HG03139 (cell line): ENCODE data around the gene HDAC4.

Source experiments
- ATAC-seq: cut with Tn5 transposase; IDR thresholded peaks from one replicate; pipeline ENCODE4 v1.9.1; 2021; ENCODE audit not compliant: unreplicated experiment

Gene HDAC4

DNA sequence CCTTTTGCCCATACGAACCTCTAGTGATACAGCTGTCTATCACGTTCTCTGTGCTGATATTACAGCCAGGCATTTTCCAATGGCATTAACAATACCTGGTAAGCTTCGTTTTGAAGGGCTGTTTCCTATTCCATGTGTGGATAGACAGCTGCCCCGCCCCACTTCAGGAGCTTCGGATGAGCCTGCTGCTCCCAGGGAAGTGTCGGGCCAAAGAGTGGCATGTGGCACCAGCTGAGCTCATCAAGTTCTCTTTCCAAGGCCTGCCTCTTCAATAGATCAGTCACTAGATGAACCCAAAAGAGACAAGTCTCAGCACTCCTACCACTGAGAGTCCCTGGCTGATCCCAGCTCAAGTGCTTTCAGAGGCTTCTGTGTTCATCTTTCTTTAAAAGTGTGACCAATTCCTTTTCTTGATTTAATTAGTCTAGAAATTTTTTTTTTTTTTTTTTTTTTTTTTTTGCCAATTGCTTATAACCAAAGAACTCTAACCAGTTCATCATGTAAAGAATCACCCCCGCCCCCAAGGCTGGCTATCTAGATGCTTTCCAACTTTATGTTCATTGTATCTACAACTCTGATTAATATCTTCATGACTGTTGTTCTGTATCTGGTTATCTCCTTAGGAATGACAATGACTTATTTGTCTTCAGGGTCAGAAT, 46.6 kb downstream of the HDAC4 start:
- ATAC-seq: no peak

GRCh38 chr2:239353692-239354091, 47.1 kb downstream of the HDAC4 start:
- no peak for ATAC-seq

DNA sequence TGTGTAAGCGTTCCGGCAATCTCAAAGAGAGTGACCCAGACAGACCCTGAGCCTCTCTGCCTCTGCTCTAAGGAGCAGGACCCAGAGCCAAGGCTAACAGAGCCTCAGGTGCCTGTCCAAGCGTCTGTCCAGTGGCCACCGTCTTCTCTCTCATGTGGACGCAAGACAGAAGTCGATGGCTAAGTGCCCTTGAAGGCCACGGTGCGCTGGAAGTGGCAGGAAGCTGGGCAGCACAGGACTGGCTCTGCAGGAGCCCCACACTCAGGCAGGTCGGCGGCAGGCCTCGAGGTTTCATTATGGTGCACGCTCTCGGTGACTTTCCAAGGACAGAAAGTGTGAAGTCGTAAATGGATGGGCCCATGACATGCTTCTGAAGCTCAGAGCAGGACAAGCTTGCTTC, 49.1 kb downstream of the HDAC4 start:
- ATAC-seq: no peak

- ATAC-seq: no peak
Observed at GRCh38 chr2:239349453-239350135, 51.2 kb downstream of the HDAC4 start.

DNA sequence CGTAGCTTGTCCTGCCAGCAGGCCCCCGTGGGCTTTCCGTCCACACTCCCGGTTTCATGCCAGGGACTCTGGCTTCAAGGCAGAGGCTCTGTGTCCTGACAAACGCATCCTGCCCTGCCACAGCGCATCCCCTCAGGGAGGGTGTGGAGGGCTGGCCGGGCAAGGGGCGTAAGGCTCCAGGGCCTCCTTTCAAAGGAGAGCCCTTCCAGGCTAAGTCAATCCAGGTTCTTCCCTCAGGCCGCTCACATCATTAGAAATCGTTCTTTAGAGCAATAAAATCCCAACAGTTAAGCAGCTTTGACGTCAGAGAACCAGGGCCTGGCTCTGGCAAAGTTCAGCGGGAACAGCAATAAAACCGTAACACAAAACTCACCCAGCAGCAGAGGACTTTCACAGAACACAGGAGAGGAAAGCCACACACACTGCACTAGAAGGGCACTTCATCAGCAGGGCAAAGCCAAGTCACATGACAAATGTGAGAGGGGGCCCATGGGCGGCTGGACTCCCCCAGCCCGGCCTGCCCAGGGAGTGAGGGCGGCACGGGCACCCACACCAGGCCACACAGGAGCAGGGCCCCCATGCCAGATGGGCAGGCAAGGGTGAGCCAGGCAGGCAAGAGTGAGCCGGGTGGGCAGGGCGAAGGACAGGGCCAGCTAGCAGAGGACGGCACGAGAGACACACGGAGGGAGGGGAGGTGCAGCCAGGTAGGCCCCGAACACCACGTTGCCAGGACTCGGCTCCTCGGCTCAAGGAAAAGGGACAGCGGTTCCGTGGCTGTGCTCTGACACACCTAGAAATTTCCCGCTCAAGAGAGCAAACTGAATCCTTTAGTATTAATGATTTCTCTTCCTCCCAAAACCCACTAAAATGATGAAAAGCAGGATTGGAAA, 52.0 kb downstream of the HDAC4 start:
- no peak for ATAC-seq

DNA sequence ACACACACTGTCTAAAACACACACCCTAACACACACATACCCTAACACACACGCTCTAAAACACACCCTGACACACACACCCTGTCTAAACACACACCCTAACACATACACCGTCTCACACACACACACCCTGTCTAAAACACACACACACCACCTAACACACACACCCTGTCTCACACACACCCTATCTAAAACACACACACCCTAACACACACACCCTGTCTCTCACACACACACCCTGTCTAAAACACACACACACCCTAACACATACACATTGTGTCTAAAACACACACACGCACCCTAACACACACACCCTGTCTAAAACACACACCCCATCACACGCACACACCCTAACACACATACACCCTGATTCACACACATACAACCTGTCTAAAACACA, 54.1 kb downstream of the HDAC4 start:
- ATAC-seq: no peak

DNA sequence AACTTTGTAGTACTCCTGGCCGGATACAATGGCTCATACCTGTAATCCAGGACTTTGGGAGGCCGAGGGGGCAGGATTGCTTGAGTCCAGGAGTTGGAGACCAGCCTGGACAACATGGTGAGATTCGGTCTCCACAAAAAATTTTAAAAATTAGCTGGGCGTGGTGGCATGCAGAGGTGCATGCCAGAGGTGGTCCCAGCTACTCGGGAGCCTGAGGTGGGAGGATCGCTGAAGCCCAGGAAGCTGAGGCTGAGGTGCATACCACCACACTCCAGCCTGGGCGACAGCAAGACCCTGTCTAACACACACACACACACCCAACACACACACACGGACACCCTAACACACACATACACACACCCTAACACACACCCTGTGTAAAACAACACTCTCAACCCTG, 55.6 kb downstream of the HDAC4 start:
- ATAC-seq: no peak

- ATAC-seq: no peak
Observed at GRCh38 chr2:239344857-239345216, 56.0 kb downstream of the HDAC4 start.

DNA sequence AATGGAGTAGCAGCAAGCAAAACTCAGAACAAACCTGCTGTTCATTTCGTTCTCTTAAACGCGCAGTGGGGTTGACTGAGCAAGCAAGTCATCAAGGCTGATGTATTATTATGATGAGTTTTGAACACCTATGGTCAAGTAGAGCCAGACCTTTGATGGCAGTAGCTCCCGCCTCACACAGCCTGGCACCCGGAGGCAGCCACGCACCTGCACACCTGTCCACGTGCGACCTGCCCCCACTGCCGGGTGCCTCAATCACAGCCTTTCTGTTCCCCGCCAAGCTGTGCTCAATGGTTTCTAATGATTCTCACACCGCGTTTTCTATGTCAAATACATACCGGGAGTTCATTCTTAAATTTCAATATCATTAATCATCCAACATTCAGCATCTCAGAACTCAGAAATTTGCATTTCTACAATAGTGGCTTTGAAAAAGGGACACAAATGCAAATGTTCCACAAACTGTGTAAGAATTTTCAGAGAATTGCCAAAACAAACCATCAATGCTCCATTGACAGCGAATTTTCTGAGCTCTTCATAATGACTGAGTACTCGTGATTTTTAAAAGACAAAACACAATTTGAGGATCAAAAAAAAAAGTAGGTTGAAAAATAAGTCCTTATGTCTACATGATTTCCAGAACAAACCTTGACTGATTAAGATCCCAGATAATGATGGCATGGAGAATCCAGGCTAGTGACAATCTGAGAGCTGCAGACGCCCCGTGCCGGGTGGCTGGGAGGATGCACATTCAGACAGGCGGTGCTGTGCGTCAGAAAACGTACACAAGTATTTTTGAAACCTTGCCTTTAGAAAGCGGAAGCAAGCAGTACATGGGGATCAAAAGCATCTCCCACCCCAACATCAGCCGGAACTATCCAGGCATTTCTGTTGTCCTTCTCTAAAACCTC, 56.6 kb downstream of the HDAC4 start:
- no peak for ATAC-seq

- no peak for ATAC-seq
Observed at GRCh38 chr2:239343460-239343859, 57.4 kb downstream of the HDAC4 start.

DNA sequence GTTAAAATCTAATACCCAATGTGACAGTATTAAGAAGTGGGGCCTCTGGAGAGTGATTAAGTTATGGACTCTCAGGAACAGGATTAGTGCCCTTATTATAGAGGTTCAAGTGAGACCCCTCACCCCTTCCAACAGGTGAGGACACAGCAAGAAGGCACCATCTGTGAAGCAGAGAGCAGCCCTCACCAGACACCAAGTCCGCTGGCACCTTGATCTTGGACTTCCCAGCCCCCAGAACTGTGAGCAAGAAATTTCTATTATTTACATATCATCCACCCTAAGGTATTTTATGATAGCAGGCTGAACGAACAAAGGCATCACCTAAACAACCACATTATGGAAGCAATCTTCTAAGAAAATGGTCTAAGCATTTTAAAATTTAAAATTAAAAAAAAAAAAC, 59.0 kb downstream of the HDAC4 start:
- ATAC-seq: no peak

DNA sequence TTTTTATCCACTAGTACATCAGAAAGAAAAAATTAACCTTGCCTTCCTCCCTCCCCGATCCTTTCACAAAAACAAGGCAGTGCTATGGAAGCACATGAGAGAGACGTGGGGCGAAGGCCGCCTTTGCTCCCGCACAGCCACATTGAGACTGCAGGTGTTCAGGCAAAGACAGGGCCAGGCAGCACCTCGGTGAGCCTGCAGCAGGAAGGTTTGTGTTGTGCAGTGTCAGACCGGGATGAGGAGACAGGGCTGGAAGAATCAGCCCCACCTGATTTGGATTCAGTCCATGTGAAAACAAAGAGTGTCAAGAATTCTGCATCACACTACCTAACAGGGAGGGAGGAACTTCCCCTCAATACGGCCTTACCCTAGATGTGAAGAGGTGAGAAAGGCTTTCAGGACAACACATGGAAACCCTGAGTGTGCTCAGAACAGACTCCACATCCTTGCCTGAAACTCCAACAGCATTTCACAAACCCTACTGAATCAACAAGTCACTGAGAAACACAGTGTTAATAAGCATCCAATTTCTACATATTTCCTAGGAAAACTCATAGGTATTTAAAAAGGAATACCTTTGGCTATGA, 59.6 kb downstream of the HDAC4 start:
- ATAC-seq: no peak

GRCh38 chr2:239339726-239340601, 60.9 kb downstream of the HDAC4 start:
- ATAC-seq: peak; percentile 84

- no peak for ATAC-seq
Observed at GRCh38 chr2:239339241-239339640, 61.6 kb downstream of the HDAC4 start.

GRCh38 chr2:239337877-239338484, 62.8 kb downstream of the HDAC4 start:
- ATAC-seq: no peak

DNA sequence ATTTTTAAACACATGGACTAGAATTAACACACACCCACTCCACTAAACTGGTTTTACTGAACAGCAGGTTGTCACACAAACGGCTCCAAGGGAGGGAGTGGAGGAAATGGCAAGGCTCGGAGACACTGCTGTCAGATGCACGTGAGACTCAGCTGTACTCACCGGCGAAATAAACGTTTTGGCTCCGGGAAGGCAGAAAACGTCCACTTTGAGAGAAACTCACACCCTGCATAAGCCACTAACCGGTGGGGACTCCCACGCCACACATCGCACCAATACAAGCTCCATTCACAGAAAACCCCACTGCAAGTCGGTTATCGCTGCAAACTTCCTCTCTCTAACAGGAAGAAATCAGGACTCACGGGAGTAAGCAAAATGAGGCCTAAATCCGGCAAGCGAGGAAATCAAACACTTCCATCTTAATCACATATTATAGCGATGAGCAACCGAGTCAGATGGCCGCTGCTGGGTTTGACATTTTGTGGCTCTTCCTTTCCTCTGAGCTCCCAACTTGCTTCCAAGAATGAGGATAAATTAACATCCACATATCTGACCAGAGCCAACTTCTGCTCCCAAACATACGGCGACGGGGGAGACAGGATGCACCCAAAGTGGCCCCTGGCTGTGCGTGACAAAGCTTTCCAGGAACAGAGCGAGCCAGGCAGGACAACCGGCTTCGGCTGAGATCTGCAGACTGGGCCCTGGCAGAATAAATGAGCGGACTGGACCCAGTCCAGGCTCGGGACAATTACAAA, 63.5 kb downstream of the HDAC4 start:
- no peak for ATAC-seq

DNA sequence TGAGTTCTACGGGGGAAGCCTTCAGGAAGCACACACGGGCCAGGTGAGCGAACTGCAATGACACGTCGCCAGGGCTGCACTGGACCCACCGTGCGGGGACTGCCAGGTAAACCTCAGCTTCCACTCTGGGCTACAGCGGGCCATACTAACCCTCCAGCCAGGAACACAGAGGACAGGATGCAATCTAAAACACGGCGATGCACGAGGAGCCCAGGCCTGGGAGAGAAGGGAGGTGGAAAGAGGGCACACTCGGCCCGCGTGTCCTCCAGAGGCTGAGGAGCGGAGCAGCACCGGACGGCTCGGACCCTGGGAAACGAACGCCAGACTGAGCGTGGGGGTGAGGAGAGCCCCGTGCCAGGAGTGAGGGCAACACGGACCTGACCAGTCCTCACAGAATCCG, 69.3 kb downstream of the HDAC4 start:
- no peak for ATAC-seq

- no peak for ATAC-seq
Observed at GRCh38 chr2:239330836-239331235, 70.0 kb downstream of the HDAC4 start.
